WTC11 (cell line): ENCODE data around the gene GJA1. TPM values are rescaled to one million over a fixed set of nuclear protein-coding genes. Genes with fewer than 3 reads are reported as not detected.

Experiments used
- ATAC-seq: fragments of 200-7000 bp; cut with Tn5 transposase; 2 replicates; pipeline ENCODE4 v1.10.0; 2021; ENCODE audit warnings: mild to moderate bottlenecking, moderate library complexity
- CTCF ChIA-PET: fragments of 300-600 bp; sonication (Branson Sonifier 250); formaldehyde crosslinking; loops from one replicate; lab custom pipeline; 2021; ENCODE audit warnings: antibody characterized with exemption; lab: Charles Lee
- POLR2A ChIA-PET: fragments of 350-600 bp; sonication (Branson Sonifier 250); formaldehyde crosslinking; loops from one replicate; lab custom pipeline; 2021; ENCODE audit warnings: antibody characterized with exemption; lab: Charles Lee
- DNase-seq: peaks from one replicate; pipeline ENCODE4 v3.0.0; 2021; ENCODE audit warnings: low spot score
- H3K27ac Mint-ChIP-seq: 2 replicates; pipeline ENCODE4 v1.8.0; 2021; ENCODE audit warnings: mixed read lengths
- H3K27me3 Mint-ChIP-seq: 2 replicates; pipeline ENCODE4 v1.8.0; 2021; ENCODE audit warnings: low read depth, mild to moderate bottlenecking, moderate library complexity, mixed read lengths
- H3K36me3 Mint-ChIP-seq: 2 replicates; pipeline ENCODE4 v1.8.0; 2021; ENCODE audit warnings: mixed read lengths
- H3K4me1 Mint-ChIP-seq: 2 replicates; pipeline ENCODE4 v1.8.0; 2022; ENCODE audit warnings: mixed read lengths
- H3K4me3 Mint-ChIP-seq: 2 replicates; pipeline ENCODE4 v1.8.0; 2021; ENCODE audit warnings: mild to moderate bottlenecking, moderate library complexity, mixed read lengths
- H3K9me3 Mint-ChIP-seq: 2 replicates; pipeline ENCODE4 v1.8.0; 2021; ENCODE audit warnings: mixed read lengths
- CDX4 ChIP-seq: fragments of 250-450 bp; sonication (Bioruptor Pico); IDR thresholded peaks from 2 replicates; pipeline ENCODE4 v1.9.0; 2021; ENCODE audit warnings: moderate library complexity, mild to moderate bottlenecking, inconsistent platforms, borderline replicate concordance
- CTCF ChIP-seq: fragments of 200-600 bp; IDR thresholded peaks from 2 replicates; pipeline ENCODE4 v1.8.0; 2022; ENCODE audit warnings: antibody characterized with exemption
- JUN ChIP-seq: sonication (generic); formaldehyde crosslinking; IDR thresholded peaks from 2 replicates; pipeline ENCODE4 v1.8.0; 2023; ENCODE audit warnings: mild to moderate bottlenecking, missing genetic modification reagents
- NR2C2 ChIP-seq: sonication (generic); formaldehyde crosslinking; IDR thresholded peaks from 2 replicates; pipeline ENCODE4 v1.8.0; 2022; ENCODE audit warnings: mild to moderate bottlenecking, missing genetic modification reagents
- OVOL2 ChIP-seq: fragments of 250-450 bp; sonication (Bioruptor Pico); IDR thresholded peaks from 2 replicates; pipeline ENCODE4 v1.9.0; 2021; ENCODE audit warnings: mild to moderate bottlenecking, borderline replicate concordance
- RELA ChIP-seq: sonication (generic); formaldehyde crosslinking; IDR thresholded peaks from 2 replicates; pipeline ENCODE4 v1.8.1; 2022; ENCODE audit warnings: missing genetic modification reagents, mild to moderate bottlenecking, borderline replicate concordance
- SOX15 ChIP-seq: fragments of 250-450 bp; sonication (Bioruptor Pico); IDR thresholded peaks from 2 replicates; pipeline ENCODE4 v1.9.0; 2021; ENCODE audit warnings: mild to moderate bottlenecking
- SP1 ChIP-seq: sonication (generic); formaldehyde crosslinking; conservative IDR thresholded peaks from 2 replicates; pipeline ENCODE4 v1.8.1; 2022; ENCODE audit warnings: missing genetic modification reagents
- TEAD4 ChIP-seq: sonication (generic); formaldehyde crosslinking; IDR thresholded peaks from 2 replicates; pipeline ENCODE4 v1.8.0; 2022; ENCODE audit warnings: mild to moderate bottlenecking, missing genetic modification reagents
- ZNF121 ChIP-seq: sonication (generic); formaldehyde crosslinking; IDR thresholded peaks from 2 replicates; pipeline ENCODE4 v1.8.0; 2023; ENCODE audit warnings: missing genetic modification reagents
- ZNF138 ChIP-seq: sonication (generic); formaldehyde crosslinking; conservative IDR thresholded peaks from 2 replicates; pipeline ENCODE4 v1.8.1; 2022; ENCODE audit warnings: mild to moderate bottlenecking, moderate library complexity, missing genetic modification reagents
- ZNF232 ChIP-seq: sonication (generic); formaldehyde crosslinking; IDR thresholded peaks from 2 replicates; pipeline ENCODE4 v1.8.0; 2022; ENCODE audit warnings: mild to moderate bottlenecking, missing genetic modification reagents
- ZNF317 ChIP-seq: sonication (generic); formaldehyde crosslinking; IDR thresholded peaks from 2 replicates; pipeline ENCODE4 v1.8.1; 2023; ENCODE audit warnings: low read depth, mild to moderate bottlenecking, moderate library complexity, missing genetic modification reagents, borderline replicate concordance
- ZNF416 ChIP-seq: fragments of 250-450 bp; sonication (Bioruptor Pico); IDR thresholded peaks from 2 replicates; pipeline ENCODE4 v1.9.0; 2021; ENCODE audit warnings: mild to moderate bottlenecking, inconsistent platforms
- total RNA-seq: library from RNA; stranded (reverse); gene quantifications from 3 replicates; pipeline ENCODE4 v1.2.3, GENCODE V29; 2021
- TF ChIP-seq, protein P1 (sequence below): sonication (generic); formaldehyde crosslinking; IDR thresholded peaks from 2 replicates; pipeline ENCODE4 v1.8.0; 2023; ENCODE audit warnings: missing genetic modification reagents, mild to moderate bottlenecking, borderline replicate concordance
- TF ChIP-seq, protein P2 (sequence below): sonication (generic); formaldehyde crosslinking; IDR thresholded peaks from 2 replicates; pipeline ENCODE4 v1.8.1; 2023; ENCODE audit warnings: mild to moderate bottlenecking, moderate library complexity, missing genetic modification reagents

Gene GJA1
- total RNA-seq, 1 experiment from 2014 or later: 546 TPM

DNA sequence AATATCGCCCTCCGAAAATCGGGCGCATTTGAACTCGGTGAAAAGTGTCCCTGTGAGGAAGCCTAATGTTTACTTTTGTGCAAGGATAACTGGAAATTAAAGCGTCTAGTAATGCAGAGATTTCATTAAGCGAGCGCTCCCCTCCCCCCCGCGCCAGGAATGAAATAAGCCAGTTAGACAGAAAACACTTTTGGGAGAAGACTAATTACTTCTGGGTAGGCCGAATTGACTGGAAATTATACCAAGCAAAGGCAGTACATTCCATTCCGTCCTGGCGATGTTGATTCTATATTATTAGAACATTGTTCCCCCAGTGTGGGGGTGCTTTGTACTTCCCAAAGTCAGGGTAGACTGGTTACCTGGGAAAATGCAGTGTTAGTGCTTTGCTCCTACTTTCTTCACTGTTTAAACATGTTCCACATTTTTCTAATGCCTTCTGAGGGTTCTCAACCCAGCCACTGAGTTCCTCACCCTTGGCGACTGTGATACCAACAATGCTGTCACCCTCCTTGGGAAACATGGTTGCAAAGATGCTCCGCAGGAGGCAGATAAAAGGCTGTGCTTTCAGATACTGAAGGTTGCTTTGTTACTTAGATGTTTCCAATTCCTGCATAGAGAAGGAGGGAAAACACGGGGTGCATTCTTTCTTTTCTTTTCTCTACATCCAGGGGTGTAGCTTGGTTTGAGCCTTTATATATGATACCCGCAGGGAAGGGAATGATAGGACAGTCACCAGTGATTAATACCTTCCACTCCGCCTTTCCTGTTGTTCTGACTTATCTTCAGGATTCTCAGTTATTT lies 2.6 kb downstream of the GJA1 start (continued):
- TF ChIP-seq ZNF121 (CRISPR knock-in tag): no peak
- 0 out of 2 replicates have a peak, but pooled peaks have one; percentile 31 for TF ChIP-seq SP1 (CRISPR knock-in tag)
- TF ChIP-seq CTCF: no peak
- TF ChIP-seq ZNF317 (CRISPR knock-in tag): no peak
- TF ChIP-seq, protein P1, sequence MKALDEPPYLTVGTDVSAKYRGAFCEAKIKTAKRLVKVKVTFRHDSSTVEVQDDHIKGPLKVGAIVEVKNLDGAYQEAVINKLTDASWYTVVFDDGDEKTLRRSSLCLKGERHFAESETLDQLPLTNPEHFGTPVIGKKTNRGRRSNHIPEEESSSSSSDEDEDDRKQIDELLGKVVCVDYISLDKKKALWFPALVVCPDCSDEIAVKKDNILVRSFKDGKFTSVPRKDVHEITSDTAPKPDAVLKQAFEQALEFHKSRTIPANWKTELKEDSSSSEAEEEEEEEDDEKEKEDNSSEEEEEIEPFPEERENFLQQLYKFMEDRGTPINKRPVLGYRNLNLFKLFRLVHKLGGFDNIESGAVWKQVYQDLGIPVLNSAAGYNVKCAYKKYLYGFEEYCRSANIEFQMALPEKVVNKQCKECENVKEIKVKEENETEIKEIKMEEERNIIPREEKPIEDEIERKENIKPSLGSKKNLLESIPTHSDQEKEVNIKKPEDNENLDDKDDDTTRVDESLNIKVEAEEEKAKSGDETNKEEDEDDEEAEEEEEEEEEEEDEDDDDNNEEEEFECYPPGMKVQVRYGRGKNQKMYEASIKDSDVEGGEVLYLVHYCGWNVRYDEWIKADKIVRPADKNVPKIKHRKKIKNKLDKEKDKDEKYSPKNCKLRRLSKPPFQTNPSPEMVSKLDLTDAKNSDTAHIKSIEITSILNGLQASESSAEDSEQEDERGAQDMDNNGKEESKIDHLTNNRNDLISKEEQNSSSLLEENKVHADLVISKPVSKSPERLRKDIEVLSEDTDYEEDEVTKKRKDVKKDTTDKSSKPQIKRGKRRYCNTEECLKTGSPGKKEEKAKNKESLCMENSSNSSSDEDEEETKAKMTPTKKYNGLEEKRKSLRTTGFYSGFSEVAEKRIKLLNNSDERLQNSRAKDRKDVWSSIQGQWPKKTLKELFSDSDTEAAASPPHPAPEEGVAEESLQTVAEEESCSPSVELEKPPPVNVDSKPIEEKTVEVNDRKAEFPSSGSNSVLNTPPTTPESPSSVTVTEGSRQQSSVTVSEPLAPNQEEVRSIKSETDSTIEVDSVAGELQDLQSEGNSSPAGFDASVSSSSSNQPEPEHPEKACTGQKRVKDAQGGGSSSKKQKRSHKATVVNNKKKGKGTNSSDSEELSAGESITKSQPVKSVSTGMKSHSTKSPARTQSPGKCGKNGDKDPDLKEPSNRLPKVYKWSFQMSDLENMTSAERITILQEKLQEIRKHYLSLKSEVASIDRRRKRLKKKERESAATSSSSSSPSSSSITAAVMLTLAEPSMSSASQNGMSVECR (CRISPR knock-in tag): no peak

DNA sequence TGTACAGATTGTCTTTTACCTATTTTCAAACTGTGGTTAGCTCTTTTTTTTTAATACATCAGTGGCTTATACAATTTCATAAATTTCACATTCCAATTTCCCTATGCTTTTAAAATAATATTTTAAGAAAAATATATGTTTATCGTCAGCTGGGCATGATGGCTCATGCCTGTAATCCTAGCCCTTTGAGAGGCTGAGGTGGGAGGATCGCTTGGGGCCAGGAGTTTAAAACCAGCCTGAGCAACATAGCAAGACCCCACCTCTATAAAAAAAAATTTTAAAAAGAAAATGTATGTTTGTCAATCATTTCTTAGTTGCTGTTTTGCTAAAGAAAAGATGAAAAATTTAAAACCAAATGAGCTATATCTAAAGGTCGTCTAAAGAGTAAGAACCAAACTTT lies 3.4 kb downstream of the GJA1 start:
- CTCF ChIA-PET: interaction anchor here (3.2 kb wide), 1 partner anchor 411 kb away, joined by 11 read pairs; no protein-coding TSS in a partner anchor
- ATAC-seq (no peak), DNase-seq (no peak)
- Mint-ChIP-seq H3K27ac (0 out of 2 replicates have a peak overlapping the region, but pooled peaks have one; percentile 36), H3K9me3 (no peaks in the 10 kb centered on the region), H3K36me3 (peaks cover 66% of the 10 kb centered on the region), H3K27me3 (no peaks in the 10 kb centered on the region; the same call in 1 of the 2 replicates), H3K4me3 (peak overlapping the region; percentile 91), H3K4me1 (peaks cover 63% of the 10 kb centered on the region)
- peak; percentile 60; the same call in 1 of the 2 replicates for TF ChIP-seq ZNF121 (CRISPR knock-in tag)
- no peak for TF ChIP-seq RELA (CRISPR knock-in tag)
- no peak for TF ChIP-seq ZNF416 (CRISPR knock-in tag)
- POLR2A ChIA-PET: interaction anchor here (1.0 to 2.9 kb wide), 3 partner anchors 180 to 412 kb away, joined by 3 to 10 read pairs (median 8); no protein-coding TSS in a partner anchor

DNA sequence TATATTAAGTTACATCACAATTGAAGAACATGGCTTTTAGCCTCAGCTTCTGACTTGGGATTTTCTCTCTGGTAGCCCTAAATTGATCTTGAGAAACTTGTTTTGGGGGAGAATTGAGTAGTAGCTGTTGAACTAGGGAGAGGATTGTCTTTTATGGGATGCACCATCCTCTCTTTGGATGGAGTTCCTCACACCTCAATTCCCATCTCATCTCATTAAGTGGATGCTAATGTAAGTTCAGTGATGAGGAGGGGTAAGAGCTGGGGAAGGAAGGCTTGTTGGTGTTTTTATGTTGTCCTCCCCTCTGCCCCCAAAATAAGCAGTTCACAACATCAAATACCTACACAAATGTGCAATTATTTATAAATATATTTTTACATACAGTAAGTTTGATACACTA lies 4.0 kb downstream of the GJA1 start:
- Mint-ChIP-seq H3K4me1 (peaks cover 63% of the 10 kb centered on the region), H3K36me3 (peaks cover 73% of the 10 kb centered on the region), H3K27me3 (no peaks in the 10 kb centered on the region; the same call in 1 of the 2 replicates), H3K27ac (peak overlapping the region; percentile 76), H3K4me3 (peak overlapping the region; percentile 91), H3K9me3 (no peaks in the 10 kb centered on the region)
- no peak for DNase-seq
- ChIA-PET CTCF (interaction anchor here (3.2 kb wide), 1 partner anchor 410 kb away, joined by 11 read pairs; no protein-coding TSS in a partner anchor), POLR2A (interaction anchor here (2.6 kb wide), 1 partner anchor 179 kb away, joined by 10 read pairs; no protein-coding TSS in a partner anchor)
- ATAC-seq: no peak
- TF ChIP-seq, protein P1 (CRISPR knock-in tag): no peak
- TF ChIP-seq OVOL2 (CRISPR knock-in tag): no peak
- no peak for TF ChIP-seq ZNF138 (CRISPR knock-in tag)
- TF ChIP-seq TEAD4 (CRISPR knock-in tag): no peak
- TF ChIP-seq NR2C2: no peak
- TF ChIP-seq ZNF232: no peak
- TF ChIP-seq, protein P2, sequence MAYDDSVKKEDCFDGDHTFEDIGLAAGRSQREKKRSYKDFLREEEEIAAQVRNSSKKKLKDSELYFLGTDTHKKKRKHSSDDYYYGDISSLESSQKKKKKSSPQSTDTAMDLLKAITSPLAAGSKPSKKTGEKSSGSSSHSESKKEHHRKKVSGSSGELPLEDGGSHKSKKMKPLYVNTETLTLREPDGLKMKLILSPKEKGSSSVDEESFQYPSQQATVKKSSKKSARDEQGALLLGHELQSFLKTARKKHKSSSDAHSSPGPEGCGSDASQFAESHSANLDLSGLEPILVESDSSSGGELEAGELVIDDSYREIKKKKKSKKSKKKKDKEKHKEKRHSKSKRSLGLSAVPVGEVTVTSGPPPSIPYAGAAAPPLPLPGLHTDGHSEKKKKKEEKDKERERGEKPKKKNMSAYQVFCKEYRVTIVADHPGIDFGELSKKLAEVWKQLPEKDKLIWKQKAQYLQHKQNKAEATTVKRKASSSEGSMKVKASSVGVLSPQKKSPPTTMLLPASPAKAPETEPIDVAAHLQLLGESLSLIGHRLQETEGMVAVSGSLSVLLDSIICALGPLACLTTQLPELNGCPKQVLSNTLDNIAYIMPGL (CRISPR knock-in tag): no peak
- no peak for TF ChIP-seq JUN (CRISPR knock-in tag)
- no peak for TF ChIP-seq CDX4 (CRISPR knock-in tag)
- no peak for TF ChIP-seq SOX15 (CRISPR knock-in tag)
